IPS-18c (cell line): ENCODE data around the gene CAPZB.

Experiments used
- H3K4me3 ChIP-seq: 2 replicates; pipeline ENCODE4 v1.7.0; 2013; ENCODE audit warnings: low read depth, mild to moderate bottlenecking, low read length, moderate library complexity; ENCODE audit not compliant: insufficient read depth
- H3K9me3 ChIP-seq: one replicate; pipeline ENCODE4 v1.6.1; 2013; ENCODE audit warnings: mild to moderate bottlenecking, low read length, moderate library complexity; ENCODE audit not compliant: control insufficient read depth, insufficient read depth

Gene CAPZB

GRCh38 chr1:19480282-19480681 lies 5.1 kb downstream of the CAPZB start:
- no peak overlapping the region for H3K4me3 ChIP-seq

GRCh38 chr1:19479351-19480120 lies 5.8 kb downstream of the CAPZB start:
- no peaks in the 10 kb centered on the region for H3K9me3 ChIP-seq
- no peak overlapping the region for H3K4me3 ChIP-seq

More at GRCh38 chr1:19480282-19480681, 5.1 kb downstream of the CAPZB start:
- H3K9me3 ChIP-seq, result no peaks in the 10 kb centered on the region

GRCh38 chr1:19478322-19478721 lies 7.0 kb downstream of the CAPZB start:
- no peak overlapping the region for H3K4me3 ChIP-seq
- H3K9me3 ChIP-seq, result no peaks in the 10 kb centered on the region

GRCh38 chr1:19477284-19478249 lies 7.8 kb downstream of the CAPZB start:
- H3K9me3 ChIP-seq, result no peaks in the 10 kb centered on the region
- no peak overlapping the region for H3K4me3 ChIP-seq

- no peaks in the 10 kb centered on the region for H3K9me3 ChIP-seq
- H3K4me3 ChIP-seq, result no peak overlapping the region
Observed at GRCh38 chr1:19476450-19477190, 8.7 kb downstream of the CAPZB start.

GRCh38 chr1:19475296-19475695 lies 10.0 kb downstream of the CAPZB start:
- Histone ChIP-seq H3K9me3 (no peaks in the 10 kb centered on the region), H3K4me3 (no peak overlapping the region)

- H3K9me3 ChIP-seq, result no peaks in the 10 kb centered on the region
- H3K4me3 ChIP-seq, result no peak overlapping the region
Observed at GRCh38 chr1:19472174-19472573, 13.2 kb downstream of the CAPZB start.

GRCh38 chr1:19469004-19469403 lies 16.3 kb downstream of the CAPZB start:
- no peaks in the 10 kb centered on the region for H3K9me3 ChIP-seq
- H3K4me3 ChIP-seq, result no peak overlapping the region; the same call in 1 of the 2 replicates

- Histone ChIP-seq H3K9me3 (no peaks in the 10 kb centered on the region), H3K4me3 (no peak overlapping the region)
Observed at GRCh38 chr1:19468397-19468956, 16.9 kb downstream of the CAPZB start.

GRCh38 chr1:19467199-19468187 lies 17.8 kb downstream of the CAPZB start:
- no peak overlapping the region for H3K4me3 ChIP-seq
- no peaks in the 10 kb centered on the region for H3K9me3 ChIP-seq

- no peaks in the 10 kb centered on the region for H3K9me3 ChIP-seq
- no peak overlapping the region for H3K4me3 ChIP-seq
Observed at GRCh38 chr1:19466112-19466561, 19.2 kb downstream of the CAPZB start.

GRCh38 chr1:19465650-19466049 lies 19.7 kb downstream of the CAPZB start:
- H3K4me3 ChIP-seq, result no peak overlapping the region
- H3K9me3 ChIP-seq, result no peaks in the 10 kb centered on the region

GRCh38 chr1:19465123-19465522 lies 20.2 kb downstream of the CAPZB start:
- no peaks in the 10 kb centered on the region for H3K9me3 ChIP-seq
- no peak overlapping the region for H3K4me3 ChIP-seq

- H3K4me3 ChIP-seq, result no peak overlapping the region
- H3K9me3 ChIP-seq, result no peaks in the 10 kb centered on the region
Observed at GRCh38 chr1:19464696-19465095, 20.6 kb downstream of the CAPZB start.

- H3K9me3 ChIP-seq, result no peaks in the 10 kb centered on the region
- H3K4me3 ChIP-seq, result no peak overlapping the region
Observed at GRCh38 chr1:19463504-19463803, 21.9 kb downstream of the CAPZB start.

- Histone ChIP-seq H3K9me3 (no peaks in the 10 kb centered on the region), H3K4me3 (no peak overlapping the region)
Observed at GRCh38 chr1:19462781-19463503, 22.4 kb downstream of the CAPZB start.
